ENCODE data around the gene ZBTB44.

The ZBTB44 gene

GRCh38 chr11:130188585-130189347, 126.0 kb downstream of the ZBTB44 start:
- in situ Hi-C loops (cut with HindIII; ENCODE audit: low sequenced_read_pairs), result no loop called here
- no peak for DNase-seq (ENCODE audit: low read depth, low spot score)
- H3K4me3 ChIP-seq (ENCODE audit: low read depth, low read length), result no peak overlapping the region
- no peak for TF ChIP-seq CTCF (IDR thresholded peaks at IDR 0.05; ENCODE audit: low read depth, low read length)

- H3K4me3 ChIP-seq (ENCODE audit: low read depth, low read length), result no peak overlapping the region
- in situ Hi-C loops (cut with HindIII; ENCODE audit: low sequenced_read_pairs), result no loop called here
- no peak for DNase-seq (ENCODE audit: low read depth, low spot score)
- TF ChIP-seq CTCF (IDR thresholded peaks at IDR 0.05; ENCODE audit: low read depth, low read length), result no peak
These were observed 126.7 kb downstream of the ZBTB44 start for GRCh38 chr11:130188047-130188446.

GRCh38 chr11:130187096-130187495, 127.6 kb downstream of the ZBTB44 start:
- DNase-seq (ENCODE audit: low read depth, low spot score), result no peak
- no peak overlapping the region for H3K4me3 ChIP-seq (ENCODE audit: low read depth, low read length)
- no peak for TF ChIP-seq CTCF (IDR thresholded peaks at IDR 0.05; ENCODE audit: low read depth, low read length)
- in situ Hi-C loops (cut with HindIII; ENCODE audit: low sequenced_read_pairs), result no loop called here

- no peak overlapping the region for H3K4me3 ChIP-seq (ENCODE audit: low read depth, low read length)
- no peak for DNase-seq (ENCODE audit: low read depth, low spot score)
- no peak for TF ChIP-seq CTCF (IDR thresholded peaks at IDR 0.05; ENCODE audit: low read depth, low read length)
- in situ Hi-C loops (cut with HindIII; ENCODE audit: low sequenced_read_pairs), result no loop called here
These were observed 130.7 kb downstream of the ZBTB44 start for GRCh38 chr11:130183878-130184610.

- in situ Hi-C loops (cut with HindIII; ENCODE audit: low sequenced_read_pairs), result no loop called here
- peak; percentile 20 for DNase-seq (ENCODE audit: low read depth, low spot score)
- H3K4me3 ChIP-seq (ENCODE audit: low read depth, low read length), result no peak overlapping the region
- TF ChIP-seq CTCF (IDR thresholded peaks at IDR 0.05; ENCODE audit: low read depth, low read length), result no peak
These were observed 133.1 kb downstream of the ZBTB44 start for GRCh38 chr11:130181295-130182272.

- in situ Hi-C loops (cut with HindIII; ENCODE audit: low sequenced_read_pairs), result no loop called here
- no peak for TF ChIP-seq CTCF (IDR thresholded peaks at IDR 0.05; ENCODE audit: low read depth, low read length)
- no peak for DNase-seq (ENCODE audit: low read depth, low spot score)
- no peak overlapping the region for H3K4me3 ChIP-seq (ENCODE audit: low read depth, low read length)
These were observed 133.8 kb downstream of the ZBTB44 start for GRCh38 chr11:130180896-130181294.

All from astrocyte of the spinal cord (primary cell).